ENCODE data around the gene C13orf46. TPM values are rescaled to one million over a fixed set of nuclear protein-coding genes. Genes with fewer than 3 reads are reported as not detected.

C13orf46 gene
- total RNA-seq, 2 donors from 2014 or later = 0.61 to 3.6 TPM

DNA sequence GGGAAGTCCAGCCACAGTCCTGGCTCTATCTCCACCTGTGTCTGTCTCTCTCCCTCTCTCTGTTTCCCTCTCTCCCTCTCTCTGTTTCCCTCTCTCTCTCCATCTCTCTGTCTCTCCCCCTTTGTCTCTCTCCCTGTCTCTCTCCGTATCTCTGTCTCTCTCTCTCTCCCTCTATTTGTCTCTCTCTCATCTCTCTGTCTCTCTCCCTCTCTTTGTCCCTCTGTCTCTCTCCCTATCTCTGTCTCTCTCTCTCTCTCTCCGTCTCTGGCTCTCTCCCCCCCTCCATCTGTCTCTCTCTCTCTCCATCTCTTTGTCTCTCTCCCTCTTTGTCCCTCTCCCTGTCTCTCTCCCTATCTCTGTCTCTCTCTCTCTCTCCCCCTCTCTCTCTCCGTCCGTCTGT lies 39.5 kb upstream of the C13orf46 start:
- no peaks in the 10 kb centered on the region for H3K36me3 Mint-ChIP-seq
- no peak overlapping the region for H3K27ac Mint-ChIP-seq
- H3K9me3 Mint-ChIP-seq = no peaks in the 10 kb centered on the region
- no peak for ATAC-seq
- DNase-seq (ENCODE audit: low spot score in 2 of 2) = no peak

DNA sequence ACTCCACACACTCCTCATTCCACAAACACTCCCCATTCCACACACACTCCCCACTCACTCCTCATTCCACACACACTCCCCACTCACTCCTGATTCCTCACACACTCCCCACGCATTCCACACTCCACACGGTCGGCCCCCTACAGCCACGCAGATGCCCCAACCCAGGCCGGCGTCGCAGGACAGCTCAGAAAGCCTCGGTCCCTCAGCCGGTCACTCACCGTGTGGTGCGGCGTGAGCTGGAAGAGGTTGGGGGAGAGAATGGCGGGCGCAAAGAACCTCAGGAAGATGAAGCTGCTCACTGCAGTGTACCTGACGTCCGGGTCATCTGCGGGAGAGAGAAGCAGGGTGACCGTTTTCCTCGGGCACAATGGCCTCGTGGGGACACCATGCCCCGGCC lies 39.0 kb upstream of the C13orf46 start:
- Mint-ChIP-seq H3K27ac (no peak overlapping the region), H3K9me3 (no peaks in the 10 kb centered on the region), H3K36me3 (no peaks in the 10 kb centered on the region)
- DNase-seq (ENCODE audit: low spot score in 2 of 2) (no peak), ATAC-seq (no peak)

DNA sequence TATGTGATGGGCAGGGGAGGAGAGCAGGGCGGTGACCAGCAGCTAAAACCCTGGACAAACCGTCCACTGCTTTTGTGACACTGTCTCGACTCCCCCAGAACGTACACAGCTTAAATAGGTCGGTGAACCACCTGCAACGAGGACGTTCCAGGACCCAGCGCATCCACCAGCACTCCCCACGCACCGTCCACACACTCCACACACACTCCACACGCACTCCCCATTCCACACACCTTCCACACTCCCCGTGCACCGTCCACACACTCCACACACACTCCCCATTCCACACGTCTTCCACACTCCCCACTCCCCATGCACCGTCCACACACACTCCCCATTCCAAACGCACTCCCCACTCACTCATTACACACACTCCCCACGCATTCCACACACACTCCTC lies 38.3 kb upstream of the C13orf46 start:
- ATAC-seq (peak in 1 of 2 donors; percentile 8), DNase-seq (ENCODE audit: low spot score in 2 of 2) (no peak)
- H3K36me3 Mint-ChIP-seq = no peaks in the 10 kb centered on the region
- no peak overlapping the region for H3K27ac Mint-ChIP-seq
- H3K9me3 Mint-ChIP-seq = no peaks in the 10 kb centered on the region

DNA sequence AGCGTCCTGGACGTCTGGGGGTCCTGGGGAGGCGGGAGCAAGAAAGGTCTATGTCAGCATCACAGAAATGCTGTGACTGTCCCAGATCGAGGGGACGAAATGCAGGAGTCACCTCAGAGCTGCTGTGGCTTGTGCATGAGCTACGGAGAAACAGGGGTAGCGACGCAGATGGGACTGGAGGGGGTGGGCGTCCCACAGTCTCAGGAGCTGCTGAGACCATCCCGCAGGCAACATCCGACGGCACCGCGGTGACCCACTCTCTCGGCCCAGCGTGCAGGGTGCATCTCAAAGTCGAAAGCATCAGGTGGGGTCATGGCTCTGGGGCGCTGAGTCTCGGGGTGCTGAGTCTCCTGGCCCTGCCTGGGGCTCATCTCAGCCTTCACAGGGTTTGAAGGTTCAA lies 37.4 kb upstream of the C13orf46 start:
- DNase-seq (ENCODE audit: low spot score in 2 of 2) = no peak
- Mint-ChIP-seq H3K36me3 (no peaks in the 10 kb centered on the region), H3K9me3 (no peaks in the 10 kb centered on the region), H3K27ac (peak overlapping the region; percentile 31 to 89)
- ATAC-seq = peak in 1 of 2 donors; percentile 14

DNA sequence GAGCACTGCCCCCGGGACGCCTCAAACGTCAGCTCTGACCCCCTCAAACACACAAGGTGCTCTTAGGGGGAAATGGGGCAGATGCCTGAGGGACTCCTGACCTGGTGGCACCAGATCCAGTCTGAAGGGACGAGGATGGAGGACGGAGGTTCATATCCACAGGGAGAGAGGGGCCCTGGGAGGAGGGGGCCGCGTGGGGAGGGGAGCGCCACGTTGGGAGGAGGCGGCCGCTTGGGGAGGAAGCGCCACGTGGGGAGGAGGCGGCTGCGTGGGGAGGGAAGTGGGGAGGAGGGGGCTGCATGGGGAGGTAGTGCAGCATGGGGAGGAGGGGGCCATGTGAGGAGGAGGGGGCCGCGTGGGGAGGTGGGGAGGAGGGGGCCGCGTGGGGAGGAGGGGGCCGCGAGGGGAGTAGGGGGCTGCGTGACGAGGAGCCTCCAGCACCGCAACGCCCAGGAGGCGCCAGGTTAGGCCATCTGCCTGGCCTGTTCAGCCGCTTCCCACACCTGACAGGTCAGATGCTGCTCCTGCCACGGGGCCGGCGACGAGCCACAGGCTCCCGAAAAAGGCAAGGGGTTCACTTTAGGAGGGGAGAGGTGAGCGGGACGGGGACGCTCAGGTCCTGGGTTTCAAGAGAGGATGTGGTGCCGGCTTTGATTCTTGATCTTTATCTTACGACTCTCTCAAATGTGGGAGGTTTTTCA lies 36.7 kb upstream of the C13orf46 start:
- H3K36me3 Mint-ChIP-seq = no peaks in the 10 kb centered on the region
- no peaks in the 10 kb centered on the region for H3K9me3 Mint-ChIP-seq
- peak; percentile 7 to 49 for ATAC-seq
- peak overlapping the region; percentile 31 to 89 for H3K27ac Mint-ChIP-seq
- DNase-seq (ENCODE audit: low spot score in 2 of 2) = no peak

DNA sequence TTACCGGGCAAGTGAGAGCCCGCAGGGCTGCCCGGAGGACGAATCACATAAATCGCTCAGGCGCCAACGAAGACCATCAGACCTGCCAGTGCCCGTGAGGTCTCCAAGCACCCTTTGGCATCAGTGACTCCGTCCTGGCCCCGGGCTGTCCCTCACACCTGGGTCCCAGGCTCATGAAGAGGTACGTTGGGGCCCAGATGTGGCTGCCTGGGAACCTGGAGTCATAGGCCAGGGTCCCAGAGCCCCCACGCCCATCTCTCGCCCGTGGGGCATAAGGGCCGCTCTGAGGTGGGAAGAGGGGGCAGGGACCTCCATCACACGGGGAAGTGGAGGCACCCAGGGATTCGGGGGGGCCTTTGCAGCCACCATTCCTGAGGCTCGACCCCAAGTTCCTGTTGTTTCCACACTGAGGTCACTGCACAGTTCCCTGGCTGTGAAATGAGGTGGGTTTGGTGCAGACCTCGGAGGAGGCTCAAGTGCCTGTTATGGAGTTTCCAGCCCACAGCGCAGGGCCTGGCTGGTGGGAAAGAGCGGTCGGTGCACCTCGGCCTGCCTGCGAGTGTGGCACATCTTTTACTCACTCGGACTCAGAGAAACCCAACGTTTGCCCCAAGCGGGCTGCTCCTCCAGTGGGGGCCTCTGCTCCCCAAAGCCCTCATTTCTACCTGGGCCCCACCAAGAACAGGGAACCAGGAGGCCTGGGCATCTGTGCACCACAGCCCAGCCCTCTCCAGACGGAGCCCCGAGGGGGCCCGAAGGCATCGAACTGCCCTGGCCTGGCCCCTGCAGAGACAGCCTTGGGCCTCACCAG lies 35.9 kb upstream of the C13orf46 start:
- peak overlapping the region in 1 of 2 donors; percentile 31 for H3K27ac Mint-ChIP-seq

DNA sequence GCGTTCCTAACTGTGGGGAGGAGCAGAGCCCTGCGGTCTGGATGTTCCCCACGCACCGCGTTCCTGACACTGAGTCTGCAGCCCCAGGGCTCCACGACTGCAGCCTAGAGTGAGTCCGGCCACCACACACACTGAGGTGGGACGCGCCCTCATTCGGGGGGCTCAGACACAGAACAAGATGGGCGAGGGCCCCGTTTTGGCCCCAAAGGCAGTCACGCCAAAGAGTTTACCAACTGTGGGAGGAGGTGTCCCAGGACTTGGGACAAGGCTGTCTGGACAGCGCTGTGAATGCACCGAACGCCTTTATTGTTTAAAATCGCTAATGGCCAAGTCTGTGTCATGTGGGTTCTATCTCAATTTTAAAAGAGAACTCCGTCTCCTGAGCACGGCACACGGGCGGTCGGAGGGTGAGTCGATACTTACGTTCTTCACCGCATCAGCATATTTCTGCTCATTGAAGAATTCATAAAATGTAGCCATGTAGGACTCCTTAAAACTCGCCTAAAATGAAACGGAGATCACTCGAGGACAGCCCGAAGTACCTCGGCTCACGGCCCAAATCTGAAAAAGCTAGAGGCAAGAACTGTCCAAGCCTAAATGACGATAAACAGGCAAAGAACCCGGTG lies 35.2 kb upstream of the C13orf46 start:
- Mint-ChIP-seq H3K36me3 (no peaks in the 10 kb centered on the region), H3K9me3 (no peaks in the 10 kb centered on the region), H3K27ac (peak overlapping the region in 1 of 2 donors; percentile 31)
- no peak for ATAC-seq
- DNase-seq (ENCODE audit: low spot score in 2 of 2) = no peak

More for the DNA sequence above, 35.9 kb upstream of the C13orf46 start:
- DNase-seq (ENCODE audit: low spot score in 2 of 2) (no peak), ATAC-seq (peak in 1 of 2 donors; percentile 16)
- no peaks in the 10 kb centered on the region for H3K36me3 Mint-ChIP-seq
- H3K9me3 Mint-ChIP-seq = no peaks in the 10 kb centered on the region

DNA sequence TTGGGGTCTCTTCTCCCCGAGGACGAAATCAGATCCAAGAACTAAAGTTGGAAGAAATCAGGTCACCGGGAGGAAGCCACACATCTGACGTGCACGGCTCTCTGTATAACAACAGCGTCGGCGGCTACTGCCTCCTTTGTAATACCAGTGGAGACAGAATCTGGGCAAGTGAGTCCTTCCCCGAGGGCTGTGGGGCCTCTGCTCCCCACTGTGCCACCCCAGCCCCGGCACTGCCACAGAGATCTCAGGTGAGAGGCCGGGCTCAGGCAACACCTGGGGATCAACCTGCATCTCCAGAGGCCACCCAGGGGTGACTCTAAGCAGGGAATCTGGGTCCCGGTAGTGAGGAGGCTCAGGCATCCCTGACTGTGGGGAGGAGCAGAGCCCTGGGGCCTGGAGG lies 33.7 kb upstream of the C13orf46 start:
- H3K36me3 Mint-ChIP-seq = no peaks in the 10 kb centered on the region
- H3K9me3 Mint-ChIP-seq = no peaks in the 10 kb centered on the region
- H3K27ac Mint-ChIP-seq = peak overlapping the region in 1 of 2 donors; percentile 85
- DNase-seq (ENCODE audit: low spot score in 2 of 2) (no peak), ATAC-seq (no peak)

DNA sequence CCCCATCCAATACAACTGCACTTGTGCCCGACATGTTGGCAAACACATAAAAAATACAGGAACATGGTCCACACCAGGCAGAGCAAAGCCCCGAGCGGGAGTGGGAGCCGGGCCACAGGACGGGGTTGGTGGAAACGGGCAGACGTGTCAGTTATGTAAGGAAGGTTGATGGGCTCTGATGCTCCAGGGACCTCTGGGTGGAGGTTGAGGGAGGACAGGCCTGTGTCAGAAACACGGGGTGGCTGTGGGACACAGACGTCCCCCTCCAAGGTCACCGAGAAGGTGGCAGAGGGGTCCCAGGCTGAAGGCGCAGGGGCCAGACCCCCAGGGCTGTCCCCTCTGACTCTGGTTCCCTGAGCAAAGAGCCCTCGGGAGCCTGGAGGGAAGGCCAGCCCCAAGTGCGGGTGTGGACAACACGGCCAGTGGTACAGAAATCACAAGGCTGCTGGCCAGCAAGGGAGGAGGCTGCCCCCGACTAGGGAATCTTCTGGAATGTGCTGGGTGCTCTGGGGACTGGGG lies 31.4 kb upstream of the C13orf46 start:
- DNase-seq (ENCODE audit: low spot score in 2 of 2) = no peak
- no peak for ATAC-seq
- no peaks in the 10 kb centered on the region for H3K36me3 Mint-ChIP-seq
- H3K27ac Mint-ChIP-seq = peak overlapping the region; percentile 12 to 88
- no peaks in the 10 kb centered on the region for H3K9me3 Mint-ChIP-seq

DNA sequence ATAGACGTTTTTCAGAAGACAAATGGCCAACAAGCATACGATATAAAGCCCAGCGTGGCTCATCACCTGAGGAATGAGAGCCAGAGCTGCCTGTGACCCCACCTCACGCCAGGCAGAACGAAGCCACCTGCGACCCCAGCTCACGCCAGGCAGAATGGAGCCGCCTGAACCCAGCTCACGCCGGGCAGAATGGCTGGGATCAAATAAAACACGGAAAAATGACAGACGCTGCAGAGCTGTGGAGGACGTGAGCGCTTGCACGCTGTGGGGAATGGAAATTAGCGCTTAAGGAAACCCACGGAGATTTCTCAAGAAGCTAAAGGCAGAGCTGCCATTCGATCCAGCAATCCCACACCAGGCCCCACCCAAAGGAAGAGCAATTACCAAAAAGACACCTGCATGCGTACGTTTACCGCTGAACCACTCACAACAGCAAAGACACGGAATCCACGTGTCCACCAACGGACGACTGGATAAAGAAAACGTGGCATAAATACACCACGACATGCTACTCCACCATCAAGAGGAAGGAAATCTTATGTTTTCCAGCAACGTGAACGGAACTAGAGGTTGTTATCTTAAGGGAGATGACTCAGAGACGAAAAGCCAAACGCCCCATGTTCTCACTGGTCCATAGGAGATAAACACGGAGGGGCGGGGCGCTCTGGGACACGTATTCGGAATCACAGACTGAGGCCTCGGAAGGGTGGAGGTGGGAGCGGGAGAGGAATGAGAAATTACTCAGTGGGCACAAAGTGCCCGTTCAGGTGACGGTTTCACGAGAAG lies 30.7 kb upstream of the C13orf46 start:
- DNase-seq (ENCODE audit: low spot score in 2 of 2) (no peak), ATAC-seq (no peak)
- Mint-ChIP-seq H3K27ac (peak overlapping the region; percentile 12 to 88), H3K9me3 (no peaks in the 10 kb centered on the region), H3K36me3 (no peaks in the 10 kb centered on the region)

DNA sequence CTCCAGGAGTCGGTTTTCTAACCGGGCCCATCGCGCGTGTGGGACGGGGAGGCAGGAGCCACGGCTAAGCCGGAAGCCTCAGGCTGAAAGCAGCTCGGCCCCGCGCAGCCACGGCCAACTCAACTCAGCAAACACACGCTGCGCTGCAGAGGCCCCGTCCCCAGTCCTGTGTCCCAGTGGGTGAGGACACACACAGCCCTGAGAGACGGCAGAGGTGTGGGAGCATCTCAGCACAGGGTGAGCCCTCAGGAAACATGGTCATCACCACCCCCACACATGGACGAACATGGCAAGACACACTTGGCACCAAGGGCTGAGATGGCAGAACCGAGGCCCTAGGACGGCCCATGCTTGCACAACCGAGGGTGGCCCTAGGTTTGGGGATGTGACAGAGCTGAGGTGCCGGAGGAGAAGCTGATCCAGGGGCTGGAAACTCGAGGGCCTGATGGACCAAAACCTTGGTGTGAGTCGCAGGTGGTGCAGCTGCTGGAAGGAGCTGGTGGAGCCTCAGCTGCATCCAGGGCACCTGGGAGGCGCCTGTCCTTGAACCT lies 29.0 kb upstream of the C13orf46 start:
- DNase-seq (ENCODE audit: low spot score in 2 of 2) = no peak
- Mint-ChIP-seq H3K36me3 (no peaks in the 10 kb centered on the region), H3K9me3 (no peaks in the 10 kb centered on the region), H3K27ac (peak overlapping the region in 1 of 2 donors; percentile 29)
- no peak for ATAC-seq

DNA sequence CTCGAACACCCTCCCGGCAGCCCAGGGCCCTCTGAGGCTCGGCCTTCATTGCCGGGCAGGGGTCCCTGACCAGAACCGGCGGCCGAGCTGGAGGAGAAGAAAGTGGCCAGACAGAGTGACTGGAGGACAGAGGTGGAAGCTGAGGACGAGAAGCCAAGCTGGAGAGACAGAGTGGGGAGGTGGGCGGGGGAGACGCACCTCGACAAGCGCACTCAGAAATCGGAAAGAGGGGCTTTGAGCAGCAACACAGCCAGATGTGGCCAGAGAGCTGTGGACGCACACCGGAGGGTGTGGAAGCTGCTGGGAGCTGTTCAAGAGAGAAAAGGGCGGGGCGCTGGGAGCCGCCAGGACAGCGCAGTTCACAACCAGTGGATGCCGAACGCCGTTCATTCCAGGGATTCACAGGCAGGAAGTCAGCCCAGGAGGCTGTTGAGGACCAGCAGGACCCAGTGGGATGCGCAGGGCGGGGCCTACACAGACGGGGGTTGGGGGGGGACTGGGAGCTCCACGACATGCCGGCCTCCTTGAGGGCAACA lies 28.2 kb upstream of the C13orf46 start:
- no peak for ATAC-seq
- peak overlapping the region in 1 of 2 donors; percentile 50 for H3K27ac Mint-ChIP-seq

DNA sequence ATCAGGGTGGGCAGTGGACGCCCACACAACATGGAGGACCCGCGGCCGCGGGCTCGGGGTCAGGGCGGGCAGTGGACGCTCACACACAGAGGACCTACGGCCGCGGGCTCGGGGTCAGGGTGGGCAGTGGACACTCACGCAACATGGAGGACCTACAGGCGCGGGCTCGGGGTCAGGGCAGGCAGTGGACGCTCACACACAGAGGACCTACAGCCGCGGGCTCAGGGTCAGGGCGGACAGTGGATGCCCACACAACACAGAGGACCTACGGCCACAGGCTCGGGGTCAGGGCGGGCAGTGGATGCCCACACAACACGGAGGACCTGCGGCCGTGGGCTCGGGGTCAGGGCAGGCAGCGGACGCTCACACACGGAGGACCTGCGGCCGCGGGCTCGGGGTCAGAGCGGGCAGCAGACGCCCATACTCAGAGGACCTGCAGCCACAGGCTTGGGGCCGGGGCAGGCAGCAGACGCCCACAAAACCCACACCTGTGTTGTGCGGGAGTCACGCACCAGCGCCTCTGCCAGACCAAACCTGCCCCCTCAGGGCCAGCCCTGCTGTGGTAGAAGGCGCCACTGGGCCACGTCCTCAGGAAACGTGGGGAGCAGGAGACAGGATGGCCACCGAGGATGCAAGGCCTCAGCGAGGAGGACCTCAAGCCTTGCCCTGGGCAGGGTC lies 27.6 kb upstream of the C13orf46 start:
- peak in 1 of 2 donors; percentile 6 for ATAC-seq
- no peak for DNase-seq (ENCODE audit: low spot score in 2 of 2)
- Mint-ChIP-seq H3K36me3 (no peaks in the 10 kb centered on the region), H3K27ac (peak overlapping the region; percentile 44 to 57), H3K9me3 (no peaks in the 10 kb centered on the region)

More for the DNA sequence above, 28.2 kb upstream of the C13orf46 start:
- Mint-ChIP-seq H3K9me3 (no peaks in the 10 kb centered on the region), H3K36me3 (no peaks in the 10 kb centered on the region)
- DNase-seq (ENCODE audit: low spot score in 2 of 2) = no peak

DNA sequence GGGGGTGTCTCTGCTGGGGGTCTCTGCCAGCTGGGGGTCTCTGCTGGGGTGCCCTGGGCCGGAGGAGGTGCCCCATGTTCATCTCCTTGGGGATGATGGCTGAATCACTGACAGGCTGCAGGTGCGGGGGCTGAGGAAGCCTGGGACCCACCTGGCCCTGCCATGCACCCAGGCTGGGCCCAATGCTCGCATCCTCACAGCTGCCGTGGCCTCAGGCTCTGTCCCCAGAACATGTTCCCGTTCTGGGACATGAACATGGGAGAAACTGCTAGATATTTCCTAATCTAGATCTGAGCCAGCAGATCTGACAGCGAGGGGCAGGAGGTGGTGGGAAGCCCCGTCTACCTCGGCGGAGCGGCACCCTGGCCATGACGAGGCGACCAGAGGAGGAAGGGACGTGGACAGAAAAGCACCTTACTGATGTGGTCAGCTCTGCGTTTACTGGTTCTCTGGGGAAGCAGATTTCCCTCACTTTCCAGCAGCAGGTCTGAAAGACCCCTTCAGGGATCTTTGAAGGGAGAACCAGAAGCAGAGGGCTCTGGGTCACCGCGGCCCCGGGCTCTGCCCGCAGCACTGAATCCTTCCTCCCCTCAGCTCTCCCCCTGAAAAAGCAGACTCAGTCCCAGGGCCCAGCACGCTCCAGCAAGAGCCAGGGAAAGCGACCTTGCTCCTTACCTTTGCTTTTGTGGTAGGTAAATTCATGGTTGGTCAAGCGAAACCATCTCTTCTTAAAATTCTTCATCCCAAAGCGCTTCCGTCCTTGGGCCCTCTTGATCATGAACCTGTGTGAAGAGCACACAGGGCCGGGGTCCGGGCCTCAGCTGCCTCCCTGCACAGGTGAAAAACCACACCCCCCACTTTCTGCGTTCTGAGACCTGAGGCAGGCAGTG lies 26.5 kb upstream of the C13orf46 start:
- DNase-seq (ENCODE audit: low spot score in 2 of 2) (no peak), ATAC-seq (no peak)
- Mint-ChIP-seq H3K27ac (peak overlapping the region; percentile 57 to 79), H3K36me3 (no peaks in the 10 kb centered on the region), H3K9me3 (no peaks in the 10 kb centered on the region)

DNA sequence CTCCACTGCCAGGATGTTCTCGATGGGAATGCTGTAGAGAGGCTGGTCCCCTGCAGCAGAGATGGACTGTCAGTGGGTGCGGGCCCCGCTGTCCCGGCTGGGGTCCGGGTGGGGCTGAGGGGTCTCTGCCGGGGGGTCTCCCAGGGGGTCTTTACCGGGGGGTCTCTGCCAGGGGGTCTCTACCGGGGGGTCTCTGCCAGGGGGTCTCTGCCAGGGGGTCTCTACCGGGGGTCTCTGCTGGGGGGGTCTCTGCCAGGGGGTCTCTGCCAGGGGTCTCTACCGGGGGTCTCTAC lies 25.7 kb upstream of the C13orf46 start:
- DNase-seq (ENCODE audit: low spot score in 2 of 2) (no peak), ATAC-seq (no peak)
- Mint-ChIP-seq H3K36me3 (no peaks in the 10 kb centered on the region), H3K9me3 (no peaks in the 10 kb centered on the region), H3K27ac (no peak overlapping the region)

Data from activated naive CD4-positive, alpha-beta T cell treated with anti-CD3 and anti-CD28 coated beads, Interleukin-2, amount 50 U/mL, for 72 hours (primary cell).